Measurements from ENCODE around the gene DLG2.

DNA sequence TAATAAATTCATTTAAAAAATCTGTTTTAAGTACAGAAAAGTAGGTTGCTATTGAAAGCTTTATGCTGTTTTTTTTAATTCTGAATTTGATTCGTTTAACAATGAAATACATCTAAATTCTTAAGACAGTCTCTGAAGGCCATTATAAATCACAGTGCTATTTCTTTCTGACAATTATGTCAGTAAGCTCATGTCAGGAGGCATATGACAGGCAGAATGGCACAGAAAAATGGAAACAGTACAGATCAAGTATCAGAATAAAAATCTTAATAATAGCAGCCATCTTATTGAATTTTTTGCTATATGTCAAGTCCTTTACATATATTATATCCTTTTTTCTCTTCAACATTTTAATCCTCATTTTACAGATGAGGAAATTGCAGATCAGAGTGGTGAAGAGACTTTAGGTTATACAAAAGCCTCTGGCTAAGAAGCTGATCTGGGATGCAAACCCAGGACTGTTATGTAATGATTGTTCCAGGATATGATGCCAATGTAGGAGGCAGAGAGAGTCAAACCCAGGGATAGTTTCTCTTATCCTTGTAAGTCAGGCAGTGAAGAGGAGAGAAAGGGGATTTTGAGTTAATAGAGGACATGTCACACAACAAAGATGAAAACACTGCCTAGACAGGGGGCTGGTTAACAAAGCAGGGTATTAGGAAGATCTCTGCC, 2057.9 kb downstream of the DLG2 start:
- TF ChIP-seq EP300 (IDR thresholded peaks at IDR 0.05) (no peak), POLR2A (IDR thresholded peaks at IDR 0.05; ENCODE audit: low read depth) (no peak)
- TF ChIP-seq, protein P1, sequence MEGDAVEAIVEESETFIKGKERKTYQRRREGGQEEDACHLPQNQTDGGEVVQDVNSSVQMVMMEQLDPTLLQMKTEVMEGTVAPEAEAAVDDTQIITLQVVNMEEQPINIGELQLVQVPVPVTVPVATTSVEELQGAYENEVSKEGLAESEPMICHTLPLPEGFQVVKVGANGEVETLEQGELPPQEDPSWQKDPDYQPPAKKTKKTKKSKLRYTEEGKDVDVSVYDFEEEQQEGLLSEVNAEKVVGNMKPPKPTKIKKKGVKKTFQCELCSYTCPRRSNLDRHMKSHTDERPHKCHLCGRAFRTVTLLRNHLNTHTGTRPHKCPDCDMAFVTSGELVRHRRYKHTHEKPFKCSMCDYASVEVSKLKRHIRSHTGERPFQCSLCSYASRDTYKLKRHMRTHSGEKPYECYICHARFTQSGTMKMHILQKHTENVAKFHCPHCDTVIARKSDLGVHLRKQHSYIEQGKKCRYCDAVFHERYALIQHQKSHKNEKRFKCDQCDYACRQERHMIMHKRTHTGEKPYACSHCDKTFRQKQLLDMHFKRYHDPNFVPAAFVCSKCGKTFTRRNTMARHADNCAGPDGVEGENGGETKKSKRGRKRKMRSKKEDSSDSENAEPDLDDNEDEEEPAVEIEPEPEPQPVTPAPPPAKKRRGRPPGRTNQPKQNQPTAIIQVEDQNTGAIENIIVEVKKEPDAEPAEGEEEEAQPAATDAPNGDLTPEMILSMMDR (IDR thresholded peaks at IDR 0.05) = no peak
